Measurements from ENCODE around the gene COL11A1. TPM values are rescaled to one million over a fixed set of nuclear protein-coding genes. Genes with fewer than 3 reads are reported as not detected.
"Not testable (repeated sequence)": the region's sequence is repeated elsewhere in the genome, so short reads cannot be mapped to it uniquely, and the experiment has no call there.

Gene COL11A1
- total RNA-seq, result not detected
- not detected for polyA plus RNA-seq
- total RNA-seq, result 0 reads per million in 6 experiments

DNA sequence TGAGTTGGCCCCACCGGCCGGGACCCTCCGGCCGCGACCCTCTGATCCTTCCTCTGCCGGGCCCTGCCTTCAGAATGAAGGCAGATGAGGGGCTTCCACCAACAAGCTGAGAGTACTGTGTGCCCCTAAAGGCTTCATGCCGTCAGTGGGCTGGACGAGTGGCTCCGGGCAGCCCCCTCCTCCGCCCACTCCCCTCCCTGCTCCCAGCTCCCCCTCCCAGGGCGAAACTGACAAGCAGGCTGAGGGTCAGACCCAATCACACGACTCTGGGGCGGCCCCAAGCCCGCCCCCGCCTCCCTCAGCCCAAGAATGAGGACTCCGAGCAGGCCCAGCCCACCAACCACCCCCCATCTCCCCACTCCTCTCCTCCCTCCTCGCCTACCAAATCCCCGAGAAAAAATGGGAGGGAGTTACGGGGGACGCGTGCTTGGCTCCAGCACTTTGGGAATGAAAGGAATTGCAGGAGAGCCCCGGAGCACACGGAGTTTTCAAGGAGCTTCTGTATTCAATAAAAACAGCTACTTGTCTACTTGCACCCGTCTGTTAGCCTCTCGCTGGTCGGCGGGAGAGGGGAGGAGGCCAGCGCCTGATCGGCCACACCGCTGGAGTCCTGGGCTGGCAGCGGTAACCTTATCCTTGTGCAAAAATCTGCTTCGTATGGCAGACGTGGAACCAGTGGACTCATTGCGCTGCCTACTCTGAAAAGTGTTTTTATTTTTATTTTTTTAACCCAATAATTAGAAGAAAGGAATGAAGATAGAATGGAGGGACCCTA is at the start of gene COL11A1:
COL11A1 (minus strand) TSS at position 147 of the 775 bp plus-strand sequence. CDS start 344 bp downstream, outside the sequence.
- peaks cover 0 to 3% (median 0%) of the 10 kb centered on the region in 3 donors for H3K36me3 Mint-ChIP-seq
- peaks cover 5 to 16% (median 10%) of the 10 kb centered on the region in 4 donors for H3K4me1 Mint-ChIP-seq
- peak within 1 kb of the TSS in 6 of 10 donors; percentile 1 to 33 (median 10) for H3K4me3 Mint-ChIP-seq
- DNase-seq (no peak), ATAC-seq (no peak)
- peaks cover 16 to 33% (median 28%) of the 10 kb centered on the region in 5 donors for H3K27me3 Mint-ChIP-seq
- peaks cover 0 to 2% (median 0%) of the 10 kb centered on the region in 9 donors for H3K9me3 Mint-ChIP-seq
- H3K27ac Mint-ChIP-seq, result no peak within 1 kb of the TSS
- POLR2A ChIA-PET, result no interaction called here

DNA sequence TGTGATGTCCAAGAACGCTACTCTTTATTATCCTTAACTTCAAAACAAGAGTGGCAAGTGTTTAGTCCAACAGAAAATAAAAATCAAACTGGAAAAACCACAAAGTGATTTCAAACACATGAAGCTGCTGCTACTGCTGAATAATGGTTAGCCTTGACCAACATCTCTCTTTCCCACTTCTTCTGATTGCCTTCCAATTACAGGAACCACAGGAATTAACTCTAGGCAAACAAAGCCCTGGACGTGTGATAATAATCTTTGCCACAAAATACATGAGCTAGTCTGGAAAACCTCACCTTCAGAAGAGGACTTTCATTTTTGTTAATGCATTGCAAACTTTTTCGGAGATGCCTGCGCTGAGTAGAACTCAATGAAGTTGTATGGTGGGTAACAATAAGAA is 48.6 kb upstream of the COL11A1 start:
- Mint-ChIP-seq H3K9me3 (peaks cover 0 to 18% (median 1%) of the 10 kb centered on the region in 9 donors), H3K27me3 (peaks cover 0 to 3% (median 0%) of the 10 kb centered on the region in 5 donors), H3K4me3 (no peak overlapping the region), H3K4me1 (no peaks in the 10 kb centered on the region), H3K27ac (no peak overlapping the region), H3K36me3 (no peaks in the 10 kb centered on the region)
- no peak for DNase-seq
- POLR2A ChIA-PET, result no interaction called here
- no peak for ATAC-seq

DNA sequence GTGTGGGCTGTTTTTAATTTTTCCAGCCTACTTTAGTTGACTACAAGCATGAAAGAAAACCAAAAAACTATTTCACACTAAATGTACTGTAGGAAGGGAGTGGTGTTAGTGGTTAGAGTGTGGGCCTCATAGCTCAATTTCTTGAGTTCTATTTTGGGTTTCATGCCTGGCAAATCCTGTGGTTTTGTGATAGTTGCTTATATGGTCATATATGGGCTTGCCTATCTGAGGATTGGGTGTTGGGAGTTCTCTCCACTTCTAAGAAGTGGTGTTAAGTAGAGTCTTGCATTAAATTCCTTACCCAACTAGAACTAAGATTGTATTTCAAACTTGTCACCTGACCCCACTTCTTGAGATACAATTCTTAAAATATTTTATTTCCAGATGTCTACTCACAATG is 37.8 kb upstream of the COL11A1 start:
- H3K4me3 Mint-ChIP-seq, result no peak overlapping the region
- no peak for ATAC-seq
- DNase-seq, result no peak
- no peak overlapping the region for H3K27ac Mint-ChIP-seq
- no peaks in the 10 kb centered on the region for H3K27me3 Mint-ChIP-seq
- peaks cover 0 to 18% (median 0%) of the 10 kb centered on the region in 9 donors for H3K9me3 Mint-ChIP-seq
- H3K36me3 Mint-ChIP-seq, result no peaks in the 10 kb centered on the region
- POLR2A ChIA-PET, result no interaction called here
- no peaks in the 10 kb centered on the region for H3K4me1 Mint-ChIP-seq

DNA sequence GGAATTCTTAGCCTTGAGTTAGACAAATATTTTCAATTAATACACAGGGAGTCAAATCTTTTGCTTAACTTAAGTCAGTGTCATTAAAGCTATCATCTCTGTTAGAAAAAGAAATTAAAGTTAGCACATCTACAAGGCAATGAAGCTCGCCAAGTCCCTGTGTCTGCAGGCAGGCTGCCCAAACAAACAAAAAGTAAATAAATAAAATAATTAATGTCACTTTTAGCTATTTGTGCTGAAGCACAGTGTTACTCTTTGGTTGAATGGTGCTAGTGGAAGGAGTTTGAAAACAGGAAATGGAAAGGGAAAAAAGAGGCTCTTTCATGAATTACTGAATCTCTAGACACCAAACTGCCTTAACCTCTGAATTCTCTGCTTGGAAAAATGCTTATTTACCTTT is 37.1 kb upstream of the COL11A1 start:
- ATAC-seq (no peak), DNase-seq (no peak)
- Mint-ChIP-seq H3K27ac (no peak overlapping the region), H3K27me3 (no peaks in the 10 kb centered on the region), H3K36me3 (no peaks in the 10 kb centered on the region), H3K4me1 (no peaks in the 10 kb centered on the region), H3K9me3 (peaks cover 0 to 15% (median 0%) of the 10 kb centered on the region in 9 donors), H3K4me3 (no peak overlapping the region)
- POLR2A ChIA-PET, result interaction anchor here (0.5 kb wide), 1 partner anchor 239 kb away, joined by 4 read pairs; no protein-coding TSS in a partner anchor

DNA sequence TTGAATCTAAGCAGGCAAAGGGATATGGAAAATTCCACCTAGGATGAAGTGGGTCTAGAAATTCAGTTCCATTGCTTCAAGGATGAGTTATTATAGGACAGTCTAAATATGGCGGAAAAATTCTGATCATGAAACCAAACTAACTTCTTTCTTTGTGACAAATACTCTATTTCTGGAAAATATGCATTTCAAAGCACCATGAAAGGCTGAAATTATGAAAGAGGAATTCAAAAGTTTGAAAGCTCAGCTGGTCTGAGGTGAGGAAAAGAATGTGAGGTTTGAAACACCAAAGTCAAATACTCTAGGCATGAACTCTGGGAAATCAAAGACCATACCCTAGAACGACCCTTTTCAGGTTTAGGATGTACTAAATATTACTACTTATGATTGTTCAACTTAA is 36.4 kb upstream of the COL11A1 start:
- Mint-ChIP-seq H3K4me3 (no peak overlapping the region), H3K4me1 (no peaks in the 10 kb centered on the region), H3K27ac (no peak overlapping the region)

DNA sequence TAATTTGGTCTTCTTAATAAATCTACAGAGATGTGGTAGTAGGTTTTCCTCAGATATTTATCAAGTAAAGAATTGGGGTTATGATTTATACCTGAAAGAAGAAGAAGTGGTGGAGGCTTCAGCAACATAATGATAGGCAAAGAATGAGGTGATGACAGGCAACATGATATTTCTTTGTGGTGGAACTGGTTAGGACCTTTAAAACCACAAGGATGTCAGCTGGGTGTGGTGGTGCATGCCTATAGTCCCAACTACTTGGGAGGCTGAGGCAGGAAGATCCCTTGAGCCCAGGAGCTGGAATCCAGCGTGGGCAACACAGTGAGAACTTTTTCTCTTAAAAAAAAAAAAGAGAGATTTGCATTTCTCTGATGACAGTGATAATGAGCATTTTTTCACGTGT is 34.1 kb upstream of the COL11A1 start:
- no peak overlapping the region for H3K4me3 Mint-ChIP-seq
- POLR2A ChIA-PET, result no interaction called here
- H3K9me3 Mint-ChIP-seq, result peaks cover 0 to 13% (median 3%) of the 10 kb centered on the region in 9 donors
- DNase-seq, result no peak
- H3K36me3 Mint-ChIP-seq, result no peaks in the 10 kb centered on the region
- no peaks in the 10 kb centered on the region for H3K4me1 Mint-ChIP-seq
- H3K27ac Mint-ChIP-seq, result no peak overlapping the region
- ATAC-seq, result no peak
- H3K27me3 Mint-ChIP-seq, result peaks cover 0 to 4% (median 0%) of the 10 kb centered on the region in 5 donors

More for the DNA sequence above, 36.4 kb upstream of the COL11A1 start:
- Mint-ChIP-seq H3K36me3 (no peaks in the 10 kb centered on the region), H3K27me3 (no peaks in the 10 kb centered on the region), H3K9me3 (peaks cover 0 to 10% (median 0%) of the 10 kb centered on the region in 9 donors)
- POLR2A ChIA-PET, result no interaction called here
- DNase-seq, result no peak
- ATAC-seq, result no peak

DNA sequence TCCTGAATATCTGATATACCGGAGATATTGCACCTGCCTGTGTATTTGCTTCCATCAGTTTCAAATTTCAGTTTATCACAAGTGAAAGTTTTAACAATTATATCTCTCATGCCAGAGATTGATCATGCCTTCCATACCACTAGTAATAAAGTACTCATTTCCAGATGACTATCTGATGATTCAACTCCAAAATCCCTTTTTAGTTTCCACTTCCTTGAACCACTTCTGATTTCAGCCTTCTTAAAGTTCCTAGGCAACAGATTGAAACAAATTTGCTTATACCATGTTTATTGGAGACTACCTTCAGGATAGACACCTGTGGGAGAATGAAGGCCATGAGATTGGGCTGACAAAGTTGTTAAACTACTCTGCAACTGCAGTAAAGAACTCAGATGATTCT is 21.5 kb upstream of the COL11A1 start:
- Mint-ChIP-seq H3K27ac (no peak overlapping the region), H3K27me3 (no peaks in the 10 kb centered on the region), H3K4me1 (no peaks in the 10 kb centered on the region), H3K4me3 (no peak overlapping the region), H3K9me3 (peaks cover 0 to 8% (median 2%) of the 10 kb centered on the region in 9 donors), H3K36me3 (no peaks in the 10 kb centered on the region)
- ATAC-seq (no peak), DNase-seq (no peak)
- POLR2A ChIA-PET, result no interaction called here

DNA sequence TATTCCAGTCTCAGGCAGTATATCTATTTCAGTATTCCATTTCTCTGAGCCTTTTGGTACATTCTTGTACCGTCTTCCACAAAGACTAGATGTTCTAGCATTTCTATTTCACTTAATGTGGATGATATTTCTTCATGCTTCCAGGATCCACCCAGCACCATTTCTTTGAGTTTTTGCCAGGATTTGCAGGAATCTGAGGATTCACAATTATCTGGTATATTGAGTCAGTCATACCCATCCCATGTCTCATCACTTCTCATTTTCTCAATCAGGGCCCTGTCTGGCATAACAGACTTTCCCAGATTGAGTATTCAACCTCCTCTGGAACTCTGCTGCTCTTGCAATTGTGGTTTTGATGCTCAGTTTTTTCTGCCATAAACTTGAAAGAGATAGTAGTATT is 20.9 kb upstream of the COL11A1 start:
- Mint-ChIP-seq H3K4me1 (no peaks in the 10 kb centered on the region), H3K9me3 (peaks cover 0 to 8% (median 0%) of the 10 kb centered on the region in 9 donors), H3K36me3 (no peaks in the 10 kb centered on the region), H3K27ac (no peak overlapping the region), H3K27me3 (no peaks in the 10 kb centered on the region), H3K4me3 (no peak overlapping the region)
- POLR2A ChIA-PET, result no interaction called here
- ATAC-seq (no peak), DNase-seq (no peak)

DNA sequence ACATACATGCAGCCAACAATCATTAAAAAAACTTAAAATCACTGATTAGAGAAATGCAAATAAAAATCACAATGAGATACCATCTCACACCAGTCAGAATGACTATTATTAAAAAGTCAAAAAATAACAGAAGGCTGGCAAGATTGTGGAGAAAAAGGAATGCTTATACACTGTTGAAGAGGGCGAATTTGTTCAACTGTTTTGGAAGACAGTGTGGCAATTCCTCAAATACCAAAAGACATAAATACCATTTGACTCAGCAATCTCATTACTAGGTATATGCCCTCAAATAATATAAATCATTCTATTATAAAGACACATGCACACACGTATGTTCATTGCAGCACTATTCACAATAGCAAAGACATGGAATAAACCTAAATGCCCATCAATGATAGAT is 19.9 kb upstream of the COL11A1 start:
- H3K36me3 Mint-ChIP-seq, H3K9me3 Mint-ChIP-seq, DNase-seq, POLR2A ChIA-PET, ATAC-seq, H3K27me3 Mint-ChIP-seq, H3K4me3 Mint-ChIP-seq, H3K4me1 Mint-ChIP-seq, H3K27ac Mint-ChIP-seq: not testable (repeated sequence)

DNA sequence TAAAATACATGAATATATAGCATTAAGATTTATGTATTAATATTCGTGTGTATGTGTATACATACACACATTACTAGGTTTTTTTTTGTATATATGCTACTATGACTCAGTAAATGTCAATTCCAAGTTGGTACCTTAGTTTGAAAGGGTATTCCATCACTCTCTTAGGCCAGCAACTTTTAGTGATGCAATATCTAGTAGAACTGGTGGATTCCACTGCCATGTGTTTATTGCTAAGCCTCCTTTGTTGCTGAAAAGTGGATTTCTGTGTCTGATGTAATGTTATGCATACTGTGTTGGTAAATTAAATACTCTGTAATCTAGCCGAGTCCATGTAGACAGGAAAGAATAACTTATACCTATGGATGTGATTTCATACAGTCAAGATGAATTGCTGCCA is 16.9 kb upstream of the COL11A1 start:
- ATAC-seq (no peak), DNase-seq (no peak)
- no peaks in the 10 kb centered on the region for H3K4me1 Mint-ChIP-seq
- peaks cover 0 to 4% (median 2%) of the 10 kb centered on the region in 9 donors for H3K9me3 Mint-ChIP-seq
- no peak overlapping the region for H3K4me3 Mint-ChIP-seq
- POLR2A ChIA-PET, result no interaction called here
- H3K36me3 Mint-ChIP-seq, result no peaks in the 10 kb centered on the region
- H3K27ac Mint-ChIP-seq, result no peak overlapping the region
- H3K27me3 Mint-ChIP-seq, result no peaks in the 10 kb centered on the region

DNA sequence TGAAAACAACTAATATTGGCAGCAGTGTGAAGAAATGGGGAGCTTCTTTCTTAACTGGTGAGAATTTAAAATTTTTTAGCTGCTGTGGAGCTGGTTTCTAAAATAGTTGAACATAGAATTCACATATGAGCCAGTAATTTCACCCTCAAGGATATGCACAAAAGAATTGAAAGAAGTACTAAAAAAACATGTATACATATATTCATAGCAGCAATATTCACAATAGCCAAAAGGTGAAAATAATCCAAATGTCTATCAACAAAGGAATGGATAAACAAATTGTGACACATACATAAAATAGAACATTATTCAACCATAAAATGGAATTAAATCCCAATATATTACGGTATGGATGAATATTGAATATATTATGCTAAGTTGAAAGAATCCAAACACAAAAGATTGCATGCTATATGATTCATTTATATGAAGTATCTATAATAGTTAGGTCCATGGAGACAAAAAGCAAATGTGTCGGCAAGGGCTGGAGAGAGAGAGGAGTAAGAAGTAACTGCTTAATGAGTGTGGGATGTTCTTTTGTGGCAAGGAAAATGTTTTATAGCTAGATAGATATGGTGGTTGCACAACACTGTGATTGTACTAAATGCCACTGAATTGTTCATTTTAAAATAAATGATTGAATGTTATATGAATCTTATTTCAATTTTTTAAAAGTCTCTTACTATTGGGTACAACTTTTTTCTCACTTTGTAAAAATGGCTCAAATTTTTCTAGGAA is 14.8 kb upstream of the COL11A1 start:
- H3K4me3 Mint-ChIP-seq, result no peak overlapping the region
- DNase-seq (no peak), ATAC-seq (no peak)
- H3K4me1 Mint-ChIP-seq, result no peaks in the 10 kb centered on the region
- H3K27ac Mint-ChIP-seq, result no peak overlapping the region
- no peaks in the 10 kb centered on the region for H3K36me3 Mint-ChIP-seq
- H3K27me3 Mint-ChIP-seq, result no peaks in the 10 kb centered on the region
- POLR2A ChIA-PET, result no interaction called here
- H3K9me3 Mint-ChIP-seq, result peaks cover 0 to 11% (median 2%) of the 10 kb centered on the region in 9 donors

DNA sequence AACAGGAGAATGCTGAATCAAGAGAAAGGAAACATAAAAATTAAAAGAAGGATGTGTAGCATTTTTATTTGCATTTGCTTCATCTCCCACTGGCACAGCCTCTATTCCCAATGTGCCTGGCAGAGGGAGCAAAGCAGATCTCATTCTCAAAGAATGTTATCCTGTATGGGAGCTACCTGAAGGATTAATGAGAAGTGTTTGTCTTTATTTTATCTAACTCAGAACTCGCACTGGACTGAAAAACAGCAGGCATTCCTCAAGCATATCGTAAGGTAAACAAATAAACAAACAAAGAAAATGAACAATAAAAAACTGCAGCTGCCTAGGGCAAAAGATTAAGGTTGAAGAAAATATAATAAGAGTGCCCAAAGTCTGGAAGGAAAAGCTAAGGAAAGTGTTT is 12.7 kb upstream of the COL11A1 start:
- H3K36me3 Mint-ChIP-seq, result no peaks in the 10 kb centered on the region
- H3K27ac Mint-ChIP-seq, result no peak overlapping the region
- H3K27me3 Mint-ChIP-seq, result no peaks in the 10 kb centered on the region
- POLR2A ChIA-PET, result no interaction called here
- peaks cover 0 to 11% (median 3%) of the 10 kb centered on the region in 9 donors for H3K9me3 Mint-ChIP-seq
- H3K4me1 Mint-ChIP-seq, result no peaks in the 10 kb centered on the region
- DNase-seq (no peak), ATAC-seq (no peak)
- H3K4me3 Mint-ChIP-seq, result no peak overlapping the region

DNA sequence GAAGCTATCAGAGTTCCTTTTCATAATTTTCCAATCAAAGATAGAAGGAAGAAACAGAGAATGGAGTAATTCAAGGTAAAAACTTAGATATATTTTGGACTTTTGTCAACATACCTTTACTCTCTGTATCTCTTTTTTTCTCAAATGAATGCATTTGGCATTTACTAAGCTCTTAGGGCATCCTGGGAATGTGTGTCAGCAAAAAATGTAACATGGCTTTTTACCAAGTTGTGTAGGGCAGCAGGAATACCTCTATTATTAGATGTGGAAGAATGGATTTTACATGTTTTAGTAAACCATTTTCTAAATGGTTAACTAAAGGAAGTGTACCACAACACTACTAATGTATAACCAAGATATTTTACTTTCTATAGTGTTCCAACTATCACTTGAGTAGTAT is 4.2 kb upstream of the COL11A1 start:
- H3K4me3 Mint-ChIP-seq, result no peak overlapping the region
- ATAC-seq, result no peak
- H3K9me3 Mint-ChIP-seq, result peaks cover 0 to 5% (median 0%) of the 10 kb centered on the region in 9 donors
- POLR2A ChIA-PET, result no interaction called here
- H3K36me3 Mint-ChIP-seq, result peaks cover 0 to 2% (median 0%) of the 10 kb centered on the region in 3 donors
- peaks cover 2 to 6% (median 4%) of the 10 kb centered on the region in 4 donors for H3K4me1 Mint-ChIP-seq
- peaks cover 8 to 24% (median 16%) of the 10 kb centered on the region in 5 donors for H3K27me3 Mint-ChIP-seq
- no peak overlapping the region for H3K27ac Mint-ChIP-seq
- DNase-seq, result no peak
